OCI-LY3 (cell line): ENCODE data around the gene SRP9.
"Not testable (repeated sequence)": the region's sequence is repeated elsewhere in the genome, so short reads cannot be mapped to it uniquely, and the experiment has no call there.

Experiments
- H2AFZ ChIP-seq: fragments of 200-600, 300-600 bp; shearing (Covaris generic); 2 replicates; pipeline ENCODE4 v1.6.0; 2014; ENCODE audit warnings: antibody characterized with exemption, low read depth, low read length
- H3K27ac ChIP-seq: fragments of 200-600, 300-600 bp; sonication (generic); 2 replicates; pipeline ENCODE4 v1.5.1; 2014; ENCODE audit warnings: mild to moderate bottlenecking, low read length, moderate library complexity, mixed read lengths
- H3K27me3 ChIP-seq: fragments of 200-600, 300-600 bp; sonication (generic); 2 replicates; pipeline ENCODE4 v1.6.1; 2014; ENCODE audit warnings: low read depth, low read length, mixed read lengths
- H3K36me3 ChIP-seq: fragments of 200-600, 300-600 bp; sonication (generic); replicated peaks from 2 replicates; pipeline ENCODE3; 2014; ENCODE audit warnings: low read depth, low read length, mixed read lengths
- H3K4me1 ChIP-seq: fragments of 300-600, 200-600 bp; sonication (generic); 2 replicates; pipeline ENCODE4 v1.6.1; 2014; ENCODE audit warnings: low read length, mixed read lengths
- H3K4me2 ChIP-seq: fragments of 200-600, 300-600 bp; sonication (generic); 2 replicates; pipeline ENCODE4 v1.6.1; 2014; ENCODE audit warnings: low read length, mixed read lengths
- H3K4me3 ChIP-seq: fragments of 300-600, 200-600 bp; sonication (generic); 2 replicates; pipeline ENCODE4 v1.5.1; 2014; ENCODE audit warnings: antibody characterized with exemption, mild to moderate bottlenecking, low read length, moderate library complexity
- H3K79me2 ChIP-seq: fragments of 300-600, 200-600 bp; shearing (Covaris generic); 2 replicates; pipeline ENCODE4 v1.6.1; 2014; ENCODE audit warnings: mild to moderate bottlenecking, low read length, mixed read lengths
- H3K9ac ChIP-seq: fragments of 300-600, 200-600 bp; shearing (Covaris generic); 2 replicates; pipeline ENCODE4 v1.6.0; 2014; ENCODE audit warnings: mild to moderate bottlenecking, low read length, moderate library complexity
- H3K9me3 ChIP-seq: fragments of 200-600, 300-600 bp; shearing (Covaris generic); 2 replicates; pipeline ENCODE4 v1.6.1; 2014; ENCODE audit warnings: low read length, mixed read lengths; ENCODE audit not compliant: insufficient read depth
- H4K20me1 ChIP-seq: fragments of 200-600, 300-600 bp; sonication (generic); 2 replicates; pipeline ENCODE4 v1.6.1; 2016; ENCODE audit warnings: low read length, mixed read lengths; ENCODE audit not compliant: insufficient read depth
- CTCF ChIP-seq: fragments of 200-600, 300-600 bp; sonication (generic); IDR thresholded peaks from 2 replicates; pipeline ENCODE4 v1.5.1; 2014; ENCODE audit warnings: antibody characterized with exemption, low read length, low read depth
- EZH2phosphoT487 ChIP-seq: fragments of 200-600 bp; shearing (Covaris generic); IDR thresholded peaks from 2 replicates; pipeline ENCODE4 v1.6.1; 2018; ENCODE audit warnings: antibody characterized with exemption, mixed run types, low read depth

The SRP9 gene

GRCh38 chr1:225812488-225813213 lies 35.0 kb downstream of the SRP9 start:
- Histone ChIP-seq H3K36me3 (no peaks in the 10 kb centered on the region), H3K27ac (no peak overlapping the region), H3K4me1 (peaks cover 9% of the 10 kb centered on the region), H3K79me2 (no peaks in the 10 kb centered on the region), H3K9me3 (no peaks in the 10 kb centered on the region), H3K9ac (no peak overlapping the region), H4K20me1 (no peaks in the 10 kb centered on the region), H3K27me3 (no peaks in the 10 kb centered on the region), H3K4me3 (no peak overlapping the region), H3K4me2 (no peak overlapping the region), H2AFZ (no peak overlapping the region)
- no peak for TF ChIP-seq EZH2phosphoT487

- H3K4me3 ChIP-seq = no peak overlapping the region
- no peaks in the 10 kb centered on the region for H4K20me1 ChIP-seq
- no peaks in the 10 kb centered on the region for H3K9me3 ChIP-seq
- H3K79me2 ChIP-seq = no peaks in the 10 kb centered on the region
- H3K9ac ChIP-seq = no peak overlapping the region
- no peaks in the 10 kb centered on the region for H3K27me3 ChIP-seq
- H3K4me2 ChIP-seq = no peak overlapping the region
- no peaks in the 10 kb centered on the region for H3K36me3 ChIP-seq
- H3K4me1 ChIP-seq = peaks cover 11% of the 10 kb centered on the region
- no peak overlapping the region for H2AFZ ChIP-seq
- H3K27ac ChIP-seq = no peak overlapping the region
- no peak for TF ChIP-seq CTCF
- TF ChIP-seq EZH2phosphoT487 = no peak
These were observed 35.8 kb downstream of the SRP9 start for GRCh38 chr1:225813214-225813964.

GRCh38 chr1:225814381-225814780 lies 36.8 kb downstream of the SRP9 start:
- Histone ChIP-seq H3K36me3 (no peaks in the 10 kb centered on the region), H4K20me1 (no peaks in the 10 kb centered on the region), H3K4me3 (no peak overlapping the region), H3K9ac (no peak overlapping the region), H3K4me2 (no peak overlapping the region), H3K27me3 (no peaks in the 10 kb centered on the region), H3K27ac (no peak overlapping the region), H3K4me1 (peaks cover 10% of the 10 kb centered on the region), H3K79me2 (no peaks in the 10 kb centered on the region), H3K9me3 (no peaks in the 10 kb centered on the region), H2AFZ (no peak overlapping the region)
- TF ChIP-seq EZH2phosphoT487 = no peak
- no peak for TF ChIP-seq CTCF

GRCh38 chr1:225815090-225815489 lies 37.5 kb downstream of the SRP9 start:
- H3K9me3 ChIP-seq, H3K79me2 ChIP-seq, H2AFZ ChIP-seq, H3K4me2 ChIP-seq, H3K27ac ChIP-seq, H3K4me3 ChIP-seq, H3K4me1 ChIP-seq, H3K27me3 ChIP-seq, H3K9ac ChIP-seq, H4K20me1 ChIP-seq, H3K36me3 ChIP-seq: not testable (repeated sequence)

- no peaks in the 10 kb centered on the region for H3K9me3 ChIP-seq
- peaks cover 7% of the 10 kb centered on the region for H3K4me1 ChIP-seq
- H4K20me1 ChIP-seq = no peaks in the 10 kb centered on the region
- no peak overlapping the region for H3K4me2 ChIP-seq
- H3K27ac ChIP-seq = no peak overlapping the region
- no peak for TF ChIP-seq EZH2phosphoT487
- TF ChIP-seq CTCF = no peak
- H2AFZ ChIP-seq = no peak overlapping the region
- H3K9ac ChIP-seq = no peak overlapping the region
- no peaks in the 10 kb centered on the region for H3K79me2 ChIP-seq
- no peak overlapping the region for H3K4me3 ChIP-seq
- H3K27me3 ChIP-seq = no peaks in the 10 kb centered on the region
- no peaks in the 10 kb centered on the region for H3K36me3 ChIP-seq
These were observed 38.0 kb downstream of the SRP9 start for GRCh38 chr1:225815526-225816178.
